Forelimb muscle (tissue), 1 donor: Measurements from ENCODE around the gene C2CD2. TPM values are rescaled to one million over a fixed set of nuclear protein-coding genes. Genes with fewer than 3 reads are reported as not detected.

ENCODE experiments used
- DNase-seq: peaks from one replicate; pipeline ENCODE4 v3.0.0-alpha.2; 2013; ENCODE audit warnings: low read depth
- polyA plus RNA-seq: library from polyadenylated mRNA; unstranded; fragments of 120-200 nt; gene quantifications from one replicate; pipeline ENCODE4 v1.2.1, GENCODE V29; 2013; ENCODE audit not compliant: insufficient read length

C2CD2 gene
- polyA plus RNA-seq, 1 donor: 9.6 TPM

DNA sequence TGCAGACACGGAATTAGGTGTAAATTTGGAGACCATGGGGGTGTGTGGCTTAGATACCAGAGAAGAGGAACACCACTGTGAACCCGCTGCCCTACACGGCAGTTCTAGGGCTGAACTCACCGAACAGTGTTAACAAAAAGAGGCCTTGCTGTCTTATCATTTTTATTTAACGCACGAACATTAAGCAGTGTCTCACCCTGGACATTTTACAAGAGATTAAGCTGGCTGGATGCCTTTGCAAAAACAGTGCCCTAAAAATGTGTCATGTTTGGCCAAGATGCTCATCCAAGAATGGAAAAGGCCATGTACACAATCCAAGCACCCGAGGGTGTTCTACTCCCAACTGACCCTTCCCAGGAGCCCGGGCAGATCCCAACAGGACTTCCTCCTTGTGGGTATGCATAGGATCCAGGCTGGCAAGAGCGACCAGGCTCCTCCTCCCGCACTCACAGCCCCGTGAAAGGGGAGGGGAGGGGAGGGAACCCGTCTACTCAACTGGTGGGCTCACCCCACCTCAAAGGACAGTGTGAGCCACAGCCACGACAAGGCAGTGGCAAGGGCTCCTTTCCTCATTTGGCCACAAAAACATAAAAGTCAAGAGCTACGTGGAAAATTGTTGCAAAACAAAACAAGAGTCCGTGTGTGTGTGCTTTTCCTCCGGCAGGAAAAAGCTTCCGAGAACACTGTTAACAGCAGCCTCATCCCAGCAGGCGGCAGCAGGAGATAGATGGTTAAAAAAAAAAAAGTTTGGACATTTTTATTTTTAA, 20.3 kb downstream of the C2CD2 start:
- no peak for DNase-seq

DNA sequence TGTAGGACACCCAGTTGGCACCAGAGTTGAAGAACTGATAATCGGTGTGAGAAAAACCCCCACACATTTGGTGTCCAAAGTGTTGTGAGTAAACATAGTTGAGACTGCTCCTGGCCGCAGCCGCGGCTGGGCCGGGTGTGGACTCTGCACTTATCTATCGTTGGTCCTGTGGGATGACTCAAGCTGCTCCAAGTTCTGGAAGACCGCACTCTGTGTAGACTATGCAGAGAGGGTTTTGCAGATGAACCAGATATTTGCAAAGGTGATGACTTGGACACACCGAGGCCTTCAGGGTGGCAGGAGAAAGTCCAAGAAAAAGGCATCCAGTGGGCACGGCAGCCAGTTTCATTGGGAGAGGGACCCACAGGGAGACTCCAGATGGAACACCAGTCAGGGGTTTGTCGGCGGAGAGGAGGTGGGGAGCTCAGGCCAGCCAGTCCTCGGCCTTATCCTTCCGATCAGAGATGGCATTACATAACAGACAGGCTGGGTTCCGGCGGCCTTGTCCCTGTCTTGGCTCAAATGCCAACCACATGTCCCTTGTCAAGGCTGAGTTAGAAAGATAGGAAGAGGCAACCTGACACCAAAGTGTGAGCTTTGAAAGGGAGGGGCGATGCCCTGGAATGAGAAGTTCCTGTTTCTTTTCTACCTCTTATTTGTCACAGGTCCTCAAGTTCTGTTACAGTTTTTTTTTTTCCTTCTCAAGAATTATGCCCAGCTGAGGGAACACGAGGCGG, 21.1 kb downstream of the C2CD2 start:
- no peak for DNase-seq

DNA sequence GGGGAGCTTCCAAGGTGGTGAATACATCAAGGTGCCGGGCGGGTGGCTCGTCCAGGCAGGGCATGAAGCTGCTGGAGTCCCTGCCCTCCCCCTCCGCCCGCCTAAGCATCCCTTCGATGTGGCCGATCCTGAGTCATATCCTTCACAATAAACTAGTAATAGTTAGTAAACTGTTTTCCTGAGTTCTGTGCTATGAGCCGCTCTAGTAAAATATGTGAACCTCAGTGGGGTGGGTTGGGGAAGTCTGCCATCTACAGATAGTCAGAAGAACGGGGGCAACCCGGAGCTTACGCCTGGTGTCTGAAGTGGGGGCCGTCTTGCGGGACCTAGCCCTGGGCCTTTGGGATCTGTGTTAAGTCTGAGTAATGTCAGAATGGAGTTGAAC, 21.6 kb downstream of the C2CD2 start:
- no peak for DNase-seq

DNA sequence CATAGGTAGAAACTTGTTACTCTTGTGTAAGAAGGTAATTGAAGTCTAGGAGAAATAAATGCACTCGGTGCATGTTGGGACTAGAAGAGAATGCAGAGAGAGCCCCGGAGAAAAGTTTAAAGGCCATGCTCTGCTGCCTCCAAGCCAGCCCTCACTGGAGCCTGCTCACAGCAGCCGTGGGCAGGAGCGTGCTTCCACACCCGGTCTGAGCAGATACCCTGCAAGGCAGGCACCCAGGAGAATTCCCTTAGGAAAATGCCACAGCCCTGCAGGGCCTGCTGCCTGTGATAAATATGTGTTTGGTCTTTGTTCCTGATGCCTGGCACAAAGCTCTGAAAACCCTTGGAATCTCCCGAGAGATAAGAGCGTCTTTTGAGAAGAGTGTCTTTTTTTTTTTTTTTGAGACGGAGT, 22.8 kb downstream of the C2CD2 start:
- DNase-seq: no peak

DNA sequence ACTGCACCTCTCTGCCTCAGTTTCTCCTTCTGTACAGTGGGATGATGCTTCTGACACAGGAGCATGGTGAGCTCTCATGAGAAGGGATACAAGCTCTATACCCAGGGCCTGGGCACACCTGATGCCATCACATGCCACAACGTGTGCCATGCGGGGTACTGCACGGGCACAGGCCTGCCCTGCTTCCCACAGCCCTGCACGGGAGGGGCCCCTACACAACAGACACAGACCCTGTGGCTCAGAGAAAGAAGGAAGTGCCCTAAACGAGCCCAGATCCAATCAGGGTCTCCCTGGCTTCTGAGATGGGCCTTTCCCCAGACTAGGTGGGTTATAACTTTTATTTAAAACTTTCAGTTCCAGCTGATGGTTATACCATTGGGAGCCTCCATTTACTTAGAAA, 24.6 kb downstream of the C2CD2 start:
- DNase-seq: no peak

DNA sequence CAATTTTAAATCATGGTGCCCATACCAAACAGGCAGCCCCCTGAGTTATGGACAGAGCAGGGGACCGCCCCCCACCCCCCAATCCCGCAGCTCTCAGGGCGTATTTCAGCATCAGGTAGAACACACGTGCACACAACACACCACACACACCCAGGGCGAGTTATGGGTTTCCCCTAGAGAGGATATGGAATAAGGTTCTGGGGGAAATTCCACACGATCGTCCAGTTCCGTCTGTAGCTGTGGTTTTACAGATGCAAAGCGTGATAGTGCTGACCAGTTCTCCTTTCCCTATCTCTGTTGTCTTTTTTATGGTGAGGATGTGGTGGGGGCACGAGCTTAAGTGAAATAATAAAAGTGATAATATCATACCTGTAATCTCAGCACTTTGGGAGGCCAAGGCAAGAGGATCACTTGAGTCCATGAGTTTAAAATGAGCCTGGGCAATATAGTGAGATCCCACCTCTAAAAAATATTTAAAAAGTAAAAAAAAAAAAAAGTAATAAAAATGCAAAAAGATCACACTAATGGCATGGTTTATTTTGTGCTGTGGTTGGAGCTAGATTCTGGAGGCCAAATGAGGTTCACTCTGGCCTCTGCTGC, 25.1 kb downstream of the C2CD2 start:
- no peak for DNase-seq

DNA sequence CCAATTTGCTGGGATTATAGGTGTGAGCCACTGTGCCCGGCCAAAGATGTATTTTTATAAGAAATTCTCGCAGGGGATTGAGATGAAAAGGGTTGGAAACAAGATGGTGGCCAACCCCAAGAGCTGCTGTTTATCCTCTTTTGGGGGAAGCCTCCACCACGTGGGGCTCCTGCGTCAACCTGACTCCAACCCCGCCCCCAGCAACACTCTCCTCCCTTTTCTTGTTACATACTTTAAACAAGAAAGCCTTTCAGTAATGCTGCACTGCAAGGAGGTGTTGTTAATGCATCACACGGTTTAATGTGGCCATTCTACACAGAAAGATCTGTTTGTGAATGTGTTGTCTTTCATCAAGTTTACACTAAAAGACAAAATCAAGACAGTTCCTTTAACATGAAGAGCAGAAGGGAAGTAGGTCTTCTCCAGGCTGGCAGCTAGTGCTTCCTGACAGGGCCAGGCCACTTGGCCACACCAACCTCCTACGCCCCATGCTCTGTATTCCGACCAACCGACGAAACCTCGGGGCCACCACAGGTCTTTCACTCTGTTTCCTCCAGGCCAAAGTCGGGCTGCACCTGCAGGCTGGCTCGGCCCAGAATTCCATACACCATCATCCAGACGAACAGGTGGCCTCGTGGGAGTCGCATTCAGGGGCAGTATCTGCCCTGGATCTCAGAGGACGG, 25.9 kb downstream of the C2CD2 start:
- DNase-seq: no peak

DNA sequence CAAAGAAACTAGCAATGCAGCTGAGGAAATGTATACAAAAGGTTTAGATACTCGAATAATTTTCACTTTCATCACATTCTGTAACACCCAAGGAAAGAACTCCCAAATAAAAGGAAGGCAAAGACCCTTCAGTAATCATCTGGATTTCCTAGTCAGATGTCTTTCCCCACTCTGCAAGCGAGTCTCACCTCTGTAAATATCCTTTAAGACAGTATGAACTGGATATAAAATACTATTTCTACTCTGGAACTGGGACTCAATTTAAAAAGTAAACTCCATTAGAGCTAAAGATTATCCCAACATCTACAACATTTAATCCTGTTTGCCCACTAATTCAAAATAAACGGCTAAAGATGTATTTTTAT, 27.0 kb downstream of the C2CD2 start:
- DNase-seq: no peak

DNA sequence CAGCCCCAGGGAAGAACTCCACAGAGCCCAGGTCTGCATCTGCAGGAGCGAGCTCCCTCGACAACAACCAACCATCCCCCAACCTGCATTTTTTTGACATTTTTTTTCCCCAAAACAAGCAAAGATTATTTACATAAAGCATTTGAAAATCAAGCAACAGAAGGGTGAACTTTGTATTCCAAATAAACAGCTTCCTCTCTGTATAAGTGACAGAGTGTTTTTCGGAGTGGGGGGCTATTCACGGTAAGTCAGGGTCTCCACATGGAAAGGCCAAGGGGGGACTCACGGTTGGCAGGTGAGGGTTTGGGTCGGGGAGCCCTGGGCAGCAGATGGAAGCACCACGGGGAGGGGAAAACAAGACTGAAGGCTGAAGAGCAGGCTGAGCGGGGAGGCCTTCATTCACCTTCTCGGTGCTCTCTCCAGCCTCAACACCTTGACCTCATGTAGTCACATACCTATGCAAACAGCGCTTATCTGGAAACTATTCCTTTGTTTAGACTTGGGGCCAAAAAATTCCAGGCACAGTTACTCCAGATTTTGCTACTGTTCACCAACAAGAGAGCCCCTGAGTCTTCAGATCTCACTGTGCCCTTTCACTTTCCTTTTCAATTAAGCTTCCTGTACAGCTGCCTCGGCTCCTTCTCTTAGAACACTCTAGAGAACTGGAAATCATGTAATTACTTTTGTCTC, 27.6 kb downstream of the C2CD2 start:
- no peak for DNase-seq

DNA sequence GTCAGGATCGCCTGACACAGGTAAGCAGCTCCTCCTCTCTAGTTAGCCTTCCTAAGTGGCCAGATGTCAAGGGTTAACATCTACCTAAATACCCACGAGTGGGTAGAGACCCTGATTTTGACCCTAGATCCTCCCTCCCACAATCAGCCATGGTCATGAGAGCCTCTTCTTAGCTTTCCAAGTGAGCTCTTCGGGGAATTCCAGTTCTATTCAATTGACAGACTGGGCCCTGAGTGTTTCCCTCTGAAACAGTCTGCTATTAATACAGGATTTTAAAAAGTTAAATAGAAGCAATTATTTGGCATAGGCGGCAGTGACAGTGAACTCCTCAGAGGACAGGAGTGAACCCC, 28.1 kb downstream of the C2CD2 start:
- no peak for DNase-seq

DNA sequence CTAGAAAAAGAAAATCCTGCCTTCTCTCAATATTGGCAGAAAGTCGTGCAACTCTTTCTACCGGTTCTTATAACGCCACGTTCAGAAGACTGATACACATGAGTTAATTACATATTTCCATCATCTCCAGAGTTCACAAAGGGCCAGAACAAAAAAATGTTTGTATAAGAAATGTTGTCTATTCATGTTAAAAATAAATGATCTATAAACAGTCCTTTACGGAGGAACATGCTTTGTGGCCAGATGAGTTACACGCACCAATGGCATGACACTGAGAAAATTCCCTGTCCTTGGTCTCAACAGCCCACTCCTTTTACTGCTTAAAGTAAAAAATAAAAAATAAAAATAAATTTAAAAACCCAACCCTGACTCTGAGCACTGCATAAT, 29.5 kb downstream of the C2CD2 start:
- no peak for DNase-seq

DNA sequence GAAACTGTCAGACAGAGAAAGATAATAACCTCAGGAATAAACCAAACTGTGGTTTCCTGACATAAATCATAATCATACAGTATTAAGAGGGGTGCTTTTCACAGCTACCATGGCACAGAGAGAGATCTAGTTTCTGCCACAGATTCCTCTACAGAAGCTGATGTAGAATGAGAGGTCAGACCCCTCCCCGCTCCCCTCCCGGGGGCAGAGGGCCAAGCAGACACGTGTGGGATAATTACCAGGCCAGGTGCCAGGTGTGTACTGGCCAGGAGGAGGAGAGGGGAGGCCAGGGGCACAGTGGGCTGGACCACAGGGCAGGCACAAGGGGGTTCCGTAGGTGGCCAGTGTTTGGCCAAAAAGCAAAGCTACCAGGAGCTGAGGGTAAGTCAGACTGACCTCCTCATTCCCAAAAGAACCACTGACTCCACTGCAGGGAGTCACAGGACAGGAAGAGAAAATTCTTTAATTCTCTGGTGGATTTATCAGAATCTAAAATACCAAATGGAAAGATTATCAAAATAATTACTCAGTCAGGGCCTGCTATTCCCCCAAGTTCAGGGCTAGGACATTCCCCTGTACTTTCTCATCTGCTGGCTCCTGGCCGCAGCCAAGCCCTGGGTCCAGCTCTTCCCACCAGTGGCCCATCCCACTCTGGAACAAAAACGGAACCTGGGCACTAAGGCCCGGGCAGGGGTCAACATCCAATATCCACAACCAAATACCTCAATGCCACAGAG, 30.0 kb downstream of the C2CD2 start:
- no peak for DNase-seq

DNA sequence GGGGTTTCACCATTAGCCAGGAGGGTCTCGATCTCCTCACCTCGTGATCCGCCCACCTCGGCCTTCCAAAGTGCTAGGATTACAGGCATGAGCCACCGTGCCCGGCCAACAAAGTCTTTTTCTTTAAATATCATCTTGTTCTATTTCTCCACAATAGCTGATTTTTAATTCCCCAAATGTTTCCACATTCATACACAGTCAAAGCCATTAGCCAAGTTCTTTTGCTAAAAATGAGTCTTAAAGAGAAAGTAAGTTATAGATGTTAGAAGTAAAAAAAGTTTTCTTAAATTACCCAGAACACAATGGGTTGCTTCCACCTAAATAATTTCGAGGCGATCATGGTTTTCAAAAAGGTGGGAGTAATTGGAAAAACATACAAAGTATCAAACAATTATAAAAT, 30.6 kb downstream of the C2CD2 start:
- DNase-seq: no peak

DNA sequence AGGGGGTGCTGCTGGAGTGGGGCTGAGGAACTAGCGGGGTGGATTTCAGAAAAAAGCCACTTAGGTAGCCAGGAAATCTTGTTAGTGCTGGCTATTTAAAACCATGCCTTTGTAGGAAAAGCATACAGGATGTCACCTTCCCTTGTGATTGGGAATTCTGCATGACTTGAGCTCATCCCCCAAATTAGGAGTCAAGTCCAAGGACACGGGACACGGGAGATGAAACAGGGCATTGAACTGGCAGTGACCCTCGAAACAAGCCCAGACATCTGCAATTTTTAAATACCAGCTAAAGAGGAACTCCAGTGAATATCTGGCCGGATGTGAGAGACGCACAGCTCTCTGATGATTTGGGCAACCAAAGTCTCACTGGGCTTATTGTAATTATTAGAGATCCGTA, 32.8 kb downstream of the C2CD2 start:
- DNase-seq: no peak

DNA sequence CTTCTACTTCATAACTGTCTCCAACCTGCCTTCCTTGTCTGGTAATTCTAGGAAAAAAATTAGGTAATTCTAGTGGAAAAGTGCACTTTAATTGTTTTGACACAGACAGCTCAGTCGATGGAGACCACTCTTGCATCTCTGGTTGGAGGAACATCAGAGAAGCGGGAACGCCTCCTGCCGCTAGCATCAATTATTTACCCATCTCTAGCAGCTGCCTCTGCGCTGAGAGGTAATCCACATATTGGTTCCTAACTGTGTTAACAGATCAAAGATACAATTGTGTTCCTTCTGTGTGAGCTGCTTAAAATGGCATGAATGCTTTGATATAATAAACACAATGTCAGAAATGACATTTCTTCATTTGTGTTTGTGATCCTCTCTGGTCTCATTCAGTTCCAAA, 33.3 kb downstream of the C2CD2 start:
- DNase-seq: no peak

DNA sequence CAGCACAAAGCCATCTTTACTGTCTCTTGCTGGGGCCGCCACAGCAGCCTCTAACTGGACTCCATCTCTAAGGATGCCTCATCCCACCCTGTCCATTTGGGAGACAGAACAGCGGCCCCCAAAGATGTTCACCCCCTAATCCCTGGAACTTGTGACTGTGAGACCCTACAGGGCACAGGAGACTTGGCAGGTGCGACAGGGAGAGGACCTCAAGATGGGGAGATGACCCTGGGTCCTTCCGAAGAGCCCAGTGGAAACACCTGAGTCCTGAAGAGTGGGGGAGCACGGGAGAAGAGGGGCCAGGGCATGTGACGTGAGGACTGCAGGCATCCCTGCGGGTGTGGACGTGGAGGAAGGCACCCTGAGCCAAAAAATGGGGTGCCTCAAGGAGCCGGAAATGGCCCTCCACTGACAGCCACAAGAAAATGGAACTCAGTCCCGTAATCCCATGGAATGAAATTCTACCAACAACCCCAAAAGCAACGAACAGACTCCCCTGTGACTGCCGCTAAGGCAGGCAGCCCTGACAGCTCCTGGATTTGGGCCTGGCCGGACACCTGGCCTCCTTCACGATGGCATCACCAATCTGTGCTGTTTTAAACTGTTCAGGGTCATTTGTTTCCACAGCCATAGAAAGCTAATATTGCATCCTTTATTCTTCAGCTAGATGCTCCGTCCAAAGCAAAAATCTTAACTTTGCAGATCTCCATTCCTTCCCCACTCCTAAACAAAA, 34.0 kb downstream of the C2CD2 start:
- DNase-seq: no peak

DNA sequence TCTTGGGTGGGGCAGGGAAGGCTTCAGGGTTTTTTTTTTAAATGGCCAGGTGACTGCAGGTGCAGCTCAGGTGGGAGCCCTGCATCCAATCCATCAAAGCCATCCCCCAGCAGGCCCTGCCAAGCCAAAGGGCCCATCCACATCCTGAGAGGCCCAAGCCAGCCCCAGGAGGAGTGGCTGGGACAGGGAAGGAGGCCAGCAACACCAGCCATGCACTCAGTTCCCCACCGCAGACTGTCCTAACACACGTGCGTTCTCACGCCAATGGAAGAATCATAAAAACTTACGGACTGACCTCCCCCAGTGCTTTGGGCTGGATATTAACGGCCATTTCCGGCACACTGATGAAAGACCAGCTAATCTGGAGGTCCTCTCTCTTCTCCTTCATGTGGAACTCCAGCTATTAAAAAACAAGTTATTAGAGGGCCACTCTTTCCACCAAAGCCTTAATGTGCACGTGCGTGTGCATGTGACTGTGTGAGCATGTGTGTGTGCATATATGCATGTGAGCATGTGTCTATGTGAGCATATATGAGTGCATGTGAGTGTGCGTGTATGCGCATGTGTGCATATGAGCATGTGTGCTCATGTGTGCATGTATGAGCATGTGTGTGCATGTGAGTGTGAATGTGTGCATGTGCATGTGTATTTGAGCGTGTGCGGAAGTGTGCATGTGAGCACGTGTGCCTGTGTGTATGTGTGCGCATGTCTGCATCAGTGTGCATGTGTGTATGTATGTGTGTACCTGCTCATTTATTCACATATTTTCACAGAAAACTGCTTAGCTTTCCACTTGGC, 35.1 kb downstream of the C2CD2 start:
- DNase-seq: no peak

DNA sequence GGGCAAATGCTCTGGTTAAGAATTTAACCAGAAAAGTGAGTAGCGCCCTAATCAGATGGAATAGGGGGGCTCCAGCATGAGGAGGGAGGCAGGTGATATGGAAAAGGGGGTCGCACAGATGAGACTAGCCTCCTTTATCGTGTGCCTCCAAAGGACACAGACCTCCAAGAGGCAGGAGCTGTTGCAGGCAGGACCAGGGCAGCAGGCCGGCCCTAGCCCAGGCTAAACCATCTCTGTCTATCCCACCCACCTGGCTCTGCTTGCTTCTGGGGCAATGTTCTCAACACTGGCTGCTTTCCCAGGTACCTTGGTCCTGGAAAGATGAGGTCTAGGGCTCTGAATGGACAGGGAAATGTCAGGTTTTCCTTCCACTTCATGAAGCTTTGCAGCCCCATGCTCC, 36.3 kb downstream of the C2CD2 start:
- DNase-seq: no peak

DNA sequence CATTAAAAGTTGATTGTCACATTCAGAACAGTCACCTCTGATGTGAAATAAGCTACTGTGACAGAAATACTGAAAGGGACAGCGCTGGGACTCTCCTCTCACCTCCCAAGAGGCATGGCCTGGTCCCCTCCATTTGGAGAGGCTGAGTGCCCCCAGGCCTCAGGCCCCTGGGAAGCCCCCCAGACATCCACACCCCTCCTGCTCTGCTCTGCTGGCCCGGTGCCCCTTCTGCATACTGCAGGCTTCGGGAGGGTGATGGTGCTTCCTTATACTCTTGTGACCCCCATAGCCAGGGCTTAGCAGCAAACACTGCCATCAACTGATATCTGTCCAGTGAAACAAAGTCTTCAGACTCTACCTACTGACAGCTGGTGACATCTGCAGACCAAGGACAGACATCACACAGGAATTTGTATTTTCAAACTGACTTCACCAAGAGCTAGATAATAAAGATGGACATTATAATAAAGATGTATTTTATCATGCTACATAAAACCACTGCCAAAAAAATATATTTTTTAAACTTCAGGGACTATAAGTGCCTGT, 36.9 kb downstream of the C2CD2 start:
- no peak for DNase-seq

DNA sequence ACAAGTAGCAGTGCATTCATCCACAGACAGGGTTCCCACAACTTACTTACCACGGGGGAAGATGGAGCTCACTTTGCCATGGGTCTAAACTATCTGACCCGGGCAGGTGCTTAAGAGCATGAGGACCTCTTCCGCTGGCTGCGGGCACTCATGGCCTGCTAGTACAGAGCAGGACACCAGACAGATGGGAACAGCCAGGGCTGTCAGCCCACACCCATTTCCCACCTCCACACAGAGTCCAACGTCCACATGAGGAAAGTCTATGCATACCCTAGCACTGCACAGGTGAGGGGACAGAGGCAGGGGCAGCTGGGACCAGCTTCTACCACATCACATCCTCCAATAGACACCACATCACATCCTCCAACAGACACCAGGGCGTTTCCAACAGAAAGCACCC, 38.9 kb downstream of the C2CD2 start:
- no peak for DNase-seq
